Left renal cortex interstitium (tissue), 4 donors: ENCODE measurements around the gene ERP29. TPM values are rescaled to one million over a fixed set of nuclear protein-coding genes. Genes with fewer than 3 reads are reported as not detected.
A peak's percentile ranks its signal among the peaks of the same experiment; 100 is the strongest.
"Not testable (repeated sequence)": the region's sequence is repeated elsewhere in the genome, so short reads cannot be mapped to it uniquely, and the experiment has no call there.

Source experiments
- DNase-seq, 4 donors: peaks; one replicate each; pipeline ENCODE4 v3.0.0-alpha.2; 2013; ENCODE audit warnings: low read depth in 4 of 4, low spot score in 2 of 4, missing footprints in 1 of 4
- polyA plus RNA-seq, 4 donors: library from polyadenylated mRNA; unstranded; fragments of 120-200 nt; gene quantifications; one replicate each; pipeline ENCODE4 v1.2.1, GENCODE V29; 2013; ENCODE audit not compliant: insufficient read length in 4 of 4

ERP29 gene
- polyA plus RNA-seq, 4 donors, result 146 to 171 (median 164) TPM

- DNase-seq, result no peak
Measured at GRCh38 chr12:112000820-112001219, 12.4 kb upstream of the ERP29 start.

- no peak for DNase-seq
Measured at GRCh38 chr12:112001576-112001975, 11.7 kb upstream of the ERP29 start.

- DNase-seq, result no peak
Measured at GRCh38 chr12:112004041-112004440, 9.2 kb upstream of the ERP29 start.

GRCh38 chr12:112005419-112006395, 7.5 kb upstream of the ERP29 start:
- DNase-seq, result peak in 1 of 4 donors; percentile 10

GRCh38 chr12:112007945-112008344, 5.3 kb upstream of the ERP29 start:
- DNase-seq, result peak in 1 of 4 donors; percentile 10

GRCh38 chr12:112008918-112009317, 4.3 kb upstream of the ERP29 start:
- DNase-seq, result no peak

- DNase-seq, result not testable (repeated sequence)
Measured at GRCh38 chr12:112009596-112009995, 3.6 kb upstream of the ERP29 start.

GRCh38 chr12:112010415-112011344, 2.5 kb upstream of the ERP29 start:
- no peak for DNase-seq

- DNase-seq, result no peak
Measured at GRCh38 chr12:112011685-112012084, 1.5 kb upstream of the ERP29 start.

- DNase-seq, result peak in 3 of 4 donors; percentile 26 to 37 (median 27)
Measured at GRCh38 chr12:112013601-112014402, 576 bp downstream of the ERP29 start.

GRCh38 chr12:112015938-112016337, 2.7 kb downstream of the ERP29 start:
- DNase-seq, result no peak

GRCh38 chr12:112017041-112017440, 3.8 kb downstream of the ERP29 start:
- no peak for DNase-seq

- DNase-seq, result no peak
Measured at GRCh38 chr12:112018571-112019237, 5.5 kb downstream of the ERP29 start.

- no peak for DNase-seq
Measured at GRCh38 chr12:112020947-112021457, 7.8 kb downstream of the ERP29 start.

- DNase-seq, result no peak
Measured at GRCh38 chr12:112022241-112023016, 9.2 kb downstream of the ERP29 start.

GRCh38 chr12:112023759-112024396, 10.7 kb downstream of the ERP29 start:
- DNase-seq, result no peak

GRCh38 chr12:112025808-112026375, 12.7 kb downstream of the ERP29 start:
- no peak for DNase-seq

GRCh38 chr12:112029301-112029700, 16.1 kb downstream of the ERP29 start:
- DNase-seq, result no peak
